GM10266 (cell line): ENCODE results near the gene DNAJB12.

Experiments used
- DNase-seq: peaks from one replicate; pipeline ENCODE4 v3.0.0; 2012; ENCODE audit errors: extremely low spot score
- TF ChIP-seq, protein P1 (sequence below): IDR thresholded peaks from 2 replicates; pipeline ENCODE4 v1.5.1; 2012; ENCODE audit warnings: mild to moderate bottlenecking, low read depth; ENCODE audit not compliant: control insufficient read depth, insufficient read depth; ENCODE audit errors: missing control alignments

DNAJB12 gene

DNA sequence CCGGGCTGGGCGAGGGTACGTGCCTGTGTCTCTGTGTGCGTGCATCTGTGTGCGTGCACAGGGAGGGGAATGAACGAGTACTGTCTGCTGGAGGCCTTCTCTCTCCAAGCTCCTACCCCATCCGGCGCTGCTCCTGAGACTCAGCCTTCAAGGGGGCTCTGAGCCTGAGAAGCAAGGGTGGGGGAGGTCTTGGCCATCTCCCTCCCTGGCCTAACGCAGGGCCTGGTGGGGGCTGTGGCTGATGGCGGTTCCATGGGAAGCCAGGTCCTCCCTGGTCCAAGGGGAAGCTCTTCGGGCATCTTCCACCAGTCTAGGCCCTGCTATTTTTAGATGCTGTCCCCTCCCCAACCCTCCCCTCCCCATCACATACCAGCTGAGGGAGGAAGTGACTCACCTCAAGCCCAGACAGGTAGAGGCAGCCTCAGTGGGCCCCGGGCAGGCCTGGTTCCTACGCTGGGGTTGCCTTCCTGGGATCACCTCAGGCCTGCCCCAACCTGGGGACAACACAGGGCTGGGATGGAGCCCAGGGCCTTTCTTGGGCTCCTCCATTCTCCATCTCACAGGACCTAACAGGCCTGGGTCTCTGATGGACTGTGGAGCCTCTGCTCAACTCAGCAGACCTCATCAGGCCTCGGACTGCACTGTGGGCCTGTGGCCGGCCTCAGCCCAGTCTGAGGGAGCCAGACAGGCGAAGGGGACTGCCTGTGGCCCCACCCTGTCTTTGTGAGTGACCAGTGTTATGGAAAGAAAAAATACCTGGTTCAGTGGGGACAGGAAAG lies 32.2 kb downstream of the DNAJB12 start:
- no peak for DNase-seq
- TF ChIP-seq, protein P1, sequence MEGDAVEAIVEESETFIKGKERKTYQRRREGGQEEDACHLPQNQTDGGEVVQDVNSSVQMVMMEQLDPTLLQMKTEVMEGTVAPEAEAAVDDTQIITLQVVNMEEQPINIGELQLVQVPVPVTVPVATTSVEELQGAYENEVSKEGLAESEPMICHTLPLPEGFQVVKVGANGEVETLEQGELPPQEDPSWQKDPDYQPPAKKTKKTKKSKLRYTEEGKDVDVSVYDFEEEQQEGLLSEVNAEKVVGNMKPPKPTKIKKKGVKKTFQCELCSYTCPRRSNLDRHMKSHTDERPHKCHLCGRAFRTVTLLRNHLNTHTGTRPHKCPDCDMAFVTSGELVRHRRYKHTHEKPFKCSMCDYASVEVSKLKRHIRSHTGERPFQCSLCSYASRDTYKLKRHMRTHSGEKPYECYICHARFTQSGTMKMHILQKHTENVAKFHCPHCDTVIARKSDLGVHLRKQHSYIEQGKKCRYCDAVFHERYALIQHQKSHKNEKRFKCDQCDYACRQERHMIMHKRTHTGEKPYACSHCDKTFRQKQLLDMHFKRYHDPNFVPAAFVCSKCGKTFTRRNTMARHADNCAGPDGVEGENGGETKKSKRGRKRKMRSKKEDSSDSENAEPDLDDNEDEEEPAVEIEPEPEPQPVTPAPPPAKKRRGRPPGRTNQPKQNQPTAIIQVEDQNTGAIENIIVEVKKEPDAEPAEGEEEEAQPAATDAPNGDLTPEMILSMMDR, result no peak

DNA sequence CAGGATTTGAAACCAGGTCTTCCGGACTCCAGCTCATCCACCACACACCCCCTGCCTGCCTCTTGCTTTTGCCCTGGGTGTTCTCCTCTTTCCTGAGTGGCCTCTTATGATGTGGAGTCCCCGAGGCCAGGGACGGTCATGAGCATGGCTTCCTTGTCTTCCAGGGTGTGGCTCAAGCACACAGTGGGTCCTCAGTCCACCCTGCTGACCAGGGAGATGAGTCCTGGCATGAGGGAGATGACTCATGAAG lies 32.8 kb downstream of the DNAJB12 start:
- TF ChIP-seq, protein P1, result no peak
- DNase-seq, result no peak

DNA sequence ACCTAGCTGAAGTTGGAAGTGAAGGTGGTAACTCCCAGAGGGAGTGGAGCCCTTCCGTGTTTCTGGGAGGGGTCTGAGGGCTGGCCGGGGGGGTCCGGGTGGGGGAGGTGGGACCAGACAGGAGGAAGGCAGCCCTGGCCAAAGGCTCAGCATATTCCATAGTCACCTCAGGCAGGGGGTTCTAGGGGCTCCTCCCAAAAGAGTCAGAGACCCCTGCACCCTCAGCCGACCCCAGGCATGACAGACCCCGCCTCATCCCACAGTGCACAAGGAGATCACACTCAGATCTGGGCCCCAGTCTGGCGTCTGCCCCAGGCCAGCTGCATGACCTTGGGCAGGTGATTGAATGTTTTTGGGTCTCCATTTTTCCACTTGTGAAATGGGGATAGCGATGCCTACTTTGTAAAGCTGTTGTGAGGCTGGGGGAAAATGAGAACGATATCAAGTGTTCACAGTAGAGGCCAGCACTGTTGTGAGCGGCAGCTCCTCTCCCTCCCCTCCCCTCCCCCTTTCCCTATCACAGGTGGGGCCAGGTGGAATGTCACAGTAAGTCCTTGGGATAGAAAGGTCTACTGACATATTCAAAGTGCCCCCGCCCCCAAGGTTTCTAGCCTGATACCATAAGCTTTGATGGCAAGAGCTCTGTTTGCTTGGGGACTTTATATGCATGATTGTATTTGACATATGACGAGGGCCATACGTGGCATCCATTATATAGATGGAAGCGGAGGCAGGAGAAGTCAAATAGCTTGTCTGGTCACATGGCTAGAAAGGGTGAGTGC lies 33.3 kb downstream of the DNAJB12 start:
- DNase-seq, result no peak
- TF ChIP-seq, protein P1, result no peak

- TF ChIP-seq, protein P1, result no peak
- peak; percentile 90 for DNase-seq
Observed at GRCh38 chr10:72320676-72321247, 34.0 kb downstream of the DNAJB12 start.

DNA sequence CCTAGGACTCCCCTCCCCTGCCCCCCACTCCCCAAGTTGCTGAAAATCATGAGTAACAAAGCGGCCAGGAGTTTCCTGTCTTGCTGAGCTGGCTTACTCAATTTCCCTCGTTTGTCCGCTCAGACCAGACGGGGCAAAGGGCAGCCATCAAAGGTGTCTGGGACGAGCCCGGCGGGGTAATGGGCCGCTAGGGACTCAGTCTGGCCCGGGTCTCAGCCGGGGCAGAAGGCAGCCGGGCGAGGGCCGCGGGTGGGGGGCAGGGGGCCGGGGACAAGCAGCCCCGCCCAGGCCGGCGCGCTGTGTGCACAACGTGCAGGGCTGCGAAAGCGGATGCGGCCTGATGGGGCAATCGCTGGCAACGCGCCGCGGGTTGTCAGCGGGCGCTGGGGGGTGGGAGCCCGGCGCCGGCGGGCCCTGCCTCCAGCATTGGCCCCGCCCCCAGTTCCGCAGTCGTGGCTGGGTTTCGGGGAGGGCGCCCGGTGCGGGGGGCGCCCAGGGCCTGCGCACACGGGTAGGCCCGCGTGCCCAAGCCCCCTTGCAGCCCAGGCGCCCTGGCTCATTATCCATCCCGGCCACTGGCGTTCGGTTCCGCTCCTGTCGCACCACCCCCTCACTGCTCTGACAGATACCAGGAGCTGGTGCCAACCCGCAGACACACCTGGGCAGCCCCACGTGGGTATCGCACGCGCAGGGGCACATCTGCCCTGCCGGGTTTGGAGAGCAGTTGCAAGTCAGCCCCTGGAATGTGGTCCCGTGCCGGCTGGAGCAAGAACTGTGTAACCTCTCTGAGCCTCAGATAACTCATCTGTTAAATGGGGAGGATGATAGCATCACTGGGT lies 35.1 kb downstream of the DNAJB12 start:
- peak; percentile 88 for DNase-seq
- TF ChIP-seq, protein P1, result no peak

GRCh38 chr10:72318418-72319262 lies 36.1 kb downstream of the DNAJB12 start:
- no peak for DNase-seq
- TF ChIP-seq, protein P1, result no peak
